Smooth muscle cell (in vitro differentiated cells): Measurements from ENCODE around the gene PHACTR1. TPM values are rescaled to one million over a fixed set of nuclear protein-coding genes. Genes with fewer than 3 reads are reported as not detected.
A peak's percentile ranks its signal among the peaks of the same experiment; 100 is the strongest.

Source experiments
- DNase-seq: peaks from one replicate; lab custom pipeline; 2025; ENCODE audit not compliant: unreplicated experiment; lab: John Stamatoyannopoulos, UW
- H2AFZ ChIP-seq: fragments of 200-600 bp; sonication (generic); 2 replicates; pipeline ENCODE4 v1.6.0; 2016; ENCODE audit warnings: antibody characterized with exemption, low read depth, mild to moderate bottlenecking
- H3F3A ChIP-seq: fragments of 200-600 bp; sonication (generic); 2 replicates; pipeline ENCODE4 v1.6.0; 2017; ENCODE audit warnings: antibody characterized with exemption, low read depth
- H3K27ac ChIP-seq: fragments of 200-600 bp; sonication (generic); 2 replicates; pipeline ENCODE4 v1.5.1; 2016; ENCODE audit warnings: low read depth, mild to moderate bottlenecking
- H3K27me3 ChIP-seq: fragments of 200-600 bp; sonication (generic); 2 replicates; pipeline ENCODE4 v1.6.1; 2016; ENCODE audit warnings: low read depth, mild to moderate bottlenecking
- H3K36me3 ChIP-seq: fragments of 200-600 bp; sonication (generic); 2 replicates; pipeline ENCODE4 v1.5.1; 2016; ENCODE audit warnings: low read depth
- H3K4me1 ChIP-seq: fragments of 200-600 bp; sonication (generic); 2 replicates; pipeline ENCODE4 v1.5.1; 2016; ENCODE audit warnings: low read depth
- H3K4me2 ChIP-seq: fragments of 200-600 bp; sonication (generic); 2 replicates; pipeline ENCODE4 v1.6.0; 2016; ENCODE audit warnings: mild to moderate bottlenecking
- H3K4me3 ChIP-seq: fragments of 200-600 bp; sonication (generic); 2 replicates; pipeline ENCODE4 v1.5.1; 2016; ENCODE audit warnings: mild to moderate bottlenecking
- H3K79me2 ChIP-seq: fragments of 200-600 bp; sonication (generic); 2 replicates; pipeline ENCODE4 v1.6.0; 2016; ENCODE audit warnings: low read depth, mild to moderate bottlenecking
- H3K9ac ChIP-seq: fragments of 200-600 bp; sonication (generic); 2 replicates; pipeline ENCODE4 v1.6.0; 2016; ENCODE audit warnings: low read depth
- H3K9me3 ChIP-seq: fragments of 200-600 bp; sonication (generic); replicated peaks from 2 replicates; pipeline ENCODE4 v1.5.1; 2016; ENCODE audit warnings: low read depth
- H4K20me1 ChIP-seq: fragments of 200-600 bp; sonication (generic); 2 replicates; pipeline ENCODE4 v1.6.0; 2016; ENCODE audit warnings: low read depth
- WGBS: methylation state at CpG from one replicate; pipeline ENCODE4 v1.1.7; 2016; ENCODE audit warnings: low lambda C conversion rate; 5-methylcytosine and 5-hydroxymethylcytosine counted together
- polyA plus RNA-seq: library from polyadenylated mRNA; unstranded; fragments of >200 nt; fragmentation: Nextera tagmentation; extraction: Ambion mirVana; gene quantifications from 2 replicates; pipeline ENCODE4 v1.2.1, GENCODE V29; 2016
- total RNA-seq: library from RNA; depleted of rRNA; stranded (reverse); fragments of >200 nt; gene quantifications from 2 replicates; pipeline ENCODE4 v1.2.3, GENCODE V29; 2014
- TF ChIP-seq, protein P1 (sequence below): fragments of 200-600 bp; sonication (generic); IDR thresholded peaks from 2 replicates; pipeline ENCODE4 v1.5.1; 2017; ENCODE audit warnings: borderline replicate concordance, mild to moderate bottlenecking, antibody characterized with exemption; ENCODE audit not compliant: insufficient read depth, poor library complexity, severe bottlenecking

Gene PHACTR1
- total and polyA plus RNA-seq, 2 experiments from 2014 or later = 0.09 to 0.67 TPM

DNA sequence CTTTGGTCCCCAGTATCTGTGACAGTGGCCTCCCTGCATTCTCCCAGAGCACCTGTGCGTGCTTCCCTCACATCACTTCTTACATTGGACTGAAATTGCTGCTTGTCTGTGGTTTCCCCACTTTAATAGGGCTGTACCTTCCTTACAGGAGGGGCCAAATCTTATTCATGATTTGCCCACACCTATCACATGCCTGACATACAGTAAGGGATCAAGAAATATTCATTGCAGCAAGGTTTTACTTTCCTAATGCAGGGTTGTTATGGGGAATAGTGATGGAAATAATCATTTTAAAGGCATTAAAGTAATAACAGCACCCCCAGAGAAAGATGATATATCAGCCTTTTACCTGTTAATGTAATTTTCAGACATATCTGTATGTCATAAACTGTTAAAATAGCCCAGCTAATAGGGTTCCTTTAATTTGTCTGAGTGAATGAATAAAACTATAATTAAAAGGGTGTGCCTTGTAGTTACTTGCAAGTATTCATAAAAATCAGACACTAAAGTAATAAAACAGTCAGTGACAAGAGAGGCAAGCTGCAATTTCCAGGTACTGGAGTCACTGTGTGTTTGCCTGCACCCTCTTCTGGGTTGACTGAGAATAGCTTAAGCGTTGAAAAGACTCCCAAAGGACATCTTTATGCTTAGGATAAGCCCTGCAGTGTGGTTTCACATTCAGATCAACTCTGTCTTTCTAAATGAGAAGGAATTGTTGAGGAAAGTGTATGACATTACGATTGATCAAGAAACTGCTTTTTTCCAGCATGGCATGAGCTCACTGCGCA is 182.7 kb downstream of the PHACTR1 start:
- Histone ChIP-seq H3F3A (no peaks in the 10 kb centered on the region), H3K9me3 (no peaks in the 10 kb centered on the region), H3K36me3 (no peaks in the 10 kb centered on the region), H3K4me3 (no peak overlapping the region), H3K4me1 (no peaks in the 10 kb centered on the region), H3K9ac (no peak overlapping the region), H4K20me1 (no peaks in the 10 kb centered on the region), H3K27ac (no peak overlapping the region), H3K4me2 (no peak overlapping the region), H3K27me3 (peaks cover 51% of the 10 kb centered on the region), H2AFZ (no peak overlapping the region), H3K79me2 (no peaks in the 10 kb centered on the region)
- TF ChIP-seq, protein P1, sequence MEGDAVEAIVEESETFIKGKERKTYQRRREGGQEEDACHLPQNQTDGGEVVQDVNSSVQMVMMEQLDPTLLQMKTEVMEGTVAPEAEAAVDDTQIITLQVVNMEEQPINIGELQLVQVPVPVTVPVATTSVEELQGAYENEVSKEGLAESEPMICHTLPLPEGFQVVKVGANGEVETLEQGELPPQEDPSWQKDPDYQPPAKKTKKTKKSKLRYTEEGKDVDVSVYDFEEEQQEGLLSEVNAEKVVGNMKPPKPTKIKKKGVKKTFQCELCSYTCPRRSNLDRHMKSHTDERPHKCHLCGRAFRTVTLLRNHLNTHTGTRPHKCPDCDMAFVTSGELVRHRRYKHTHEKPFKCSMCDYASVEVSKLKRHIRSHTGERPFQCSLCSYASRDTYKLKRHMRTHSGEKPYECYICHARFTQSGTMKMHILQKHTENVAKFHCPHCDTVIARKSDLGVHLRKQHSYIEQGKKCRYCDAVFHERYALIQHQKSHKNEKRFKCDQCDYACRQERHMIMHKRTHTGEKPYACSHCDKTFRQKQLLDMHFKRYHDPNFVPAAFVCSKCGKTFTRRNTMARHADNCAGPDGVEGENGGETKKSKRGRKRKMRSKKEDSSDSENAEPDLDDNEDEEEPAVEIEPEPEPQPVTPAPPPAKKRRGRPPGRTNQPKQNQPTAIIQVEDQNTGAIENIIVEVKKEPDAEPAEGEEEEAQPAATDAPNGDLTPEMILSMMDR = no peak
- WGBS = 90% methylated on average over 4 of the region's 4 CpGs
- no peak for DNase-seq

DNA sequence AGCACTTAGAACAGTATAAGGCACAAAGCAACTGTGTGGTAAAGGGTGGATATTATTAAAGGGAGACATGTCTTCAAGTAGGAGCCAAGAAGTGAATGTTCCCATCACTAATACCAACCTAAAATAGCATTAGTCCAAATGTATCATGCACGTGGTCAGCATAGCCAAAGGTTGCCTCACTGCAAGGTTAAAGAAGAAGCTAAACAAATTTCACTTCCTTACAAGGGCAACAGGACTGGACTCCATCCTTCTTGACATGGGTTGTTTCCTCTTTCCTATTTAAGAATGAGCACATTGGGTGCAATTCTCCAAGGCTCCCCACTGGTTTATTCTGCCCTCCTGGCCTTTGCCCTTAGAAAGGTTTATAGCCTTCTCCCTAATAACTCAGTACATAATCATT is 186.7 kb downstream of the PHACTR1 start:
- Histone ChIP-seq H3K79me2 (no peaks in the 10 kb centered on the region), H3K9ac (no peak overlapping the region), H3K4me3 (no peak overlapping the region), H3K9me3 (no peaks in the 10 kb centered on the region), H3K36me3 (no peaks in the 10 kb centered on the region), H3F3A (no peaks in the 10 kb centered on the region), H2AFZ (no peak overlapping the region), H3K4me1 (no peaks in the 10 kb centered on the region), H3K27ac (no peak overlapping the region), H3K27me3 (peaks cover 60% of the 10 kb centered on the region), H4K20me1 (no peaks in the 10 kb centered on the region), H3K4me2 (no peak overlapping the region)
- TF ChIP-seq, protein P1 = no peak
- no peak for DNase-seq
- WGBS = 76% methylated on average over 1 of the region's 1 CpG

DNA sequence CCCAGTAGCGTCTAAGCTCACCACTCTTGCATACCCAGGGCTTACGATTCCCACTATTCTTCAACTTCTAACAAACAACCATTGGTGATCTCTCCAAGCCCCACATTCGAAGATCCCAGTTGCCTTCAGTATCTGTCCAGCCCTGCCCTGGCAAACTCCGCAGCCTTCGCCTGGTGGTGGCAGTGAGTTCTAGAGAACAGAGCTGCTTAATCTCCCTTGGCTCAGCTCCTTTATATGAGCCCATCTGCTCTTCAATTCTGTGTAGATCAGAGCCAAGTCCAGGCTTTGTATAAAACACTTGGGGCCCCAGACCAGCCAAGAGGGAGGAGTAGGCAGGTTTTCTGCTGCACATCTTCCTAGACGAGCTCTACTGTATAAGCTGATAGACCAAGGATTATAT is 193.3 kb downstream of the PHACTR1 start:
- TF ChIP-seq, protein P1 = no peak
- H3K36me3 ChIP-seq = no peaks in the 10 kb centered on the region
- no peak overlapping the region for H3K4me2 ChIP-seq
- H3K4me1 ChIP-seq = no peaks in the 10 kb centered on the region
- H2AFZ ChIP-seq = no peak overlapping the region
- no peaks in the 10 kb centered on the region for H4K20me1 ChIP-seq
- no peak overlapping the region for H3K27ac ChIP-seq
- no peaks in the 10 kb centered on the region for H3K9me3 ChIP-seq
- no peak for DNase-seq
- H3F3A ChIP-seq = no peaks in the 10 kb centered on the region
- no peak overlapping the region for H3K9ac ChIP-seq
- H3K79me2 ChIP-seq = no peaks in the 10 kb centered on the region
- H3K27me3 ChIP-seq = peaks cover 41% of the 10 kb centered on the region
- 95% methylated on average over 6 of the region's 6 CpGs for WGBS
- H3K4me3 ChIP-seq = no peak overlapping the region

DNA sequence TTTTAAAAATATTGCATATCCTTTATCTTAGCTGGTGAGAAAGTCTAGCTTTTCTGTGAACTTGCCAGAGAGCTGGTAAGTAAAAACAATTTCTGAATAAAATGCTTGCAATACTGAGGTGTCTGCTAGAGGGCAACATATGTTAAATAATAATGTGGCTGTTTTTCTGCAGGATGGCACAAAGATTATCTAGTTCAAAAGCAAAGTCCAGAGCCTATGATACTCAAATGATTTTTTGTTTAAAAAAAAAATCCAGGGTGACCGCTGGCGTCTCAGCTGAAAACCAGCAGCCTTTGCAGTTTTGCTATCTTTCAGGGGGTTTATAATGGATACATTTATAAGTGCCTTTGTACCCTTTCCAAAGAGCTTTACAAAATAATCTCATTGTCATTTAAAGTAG is 194.9 kb downstream of the PHACTR1 start:
- no peak overlapping the region for H2AFZ ChIP-seq
- WGBS = 48% methylated on average over 2 of the region's 2 CpGs

More for the DNA sequence above, 194.9 kb downstream of the PHACTR1 start:
- Histone ChIP-seq H3K27me3 (peaks cover 33% of the 10 kb centered on the region), H3F3A (no peaks in the 10 kb centered on the region), H3K4me1 (no peaks in the 10 kb centered on the region), H3K9ac (no peak overlapping the region), H4K20me1 (no peaks in the 10 kb centered on the region), H3K36me3 (no peaks in the 10 kb centered on the region), H3K27ac (no peak overlapping the region), H3K9me3 (no peaks in the 10 kb centered on the region), H3K4me3 (no peak overlapping the region), H3K4me2 (no peak overlapping the region), H3K79me2 (no peaks in the 10 kb centered on the region)
- TF ChIP-seq, protein P1 = peak; percentile 45
- DNase-seq = no peak
